OCI-LY1 (cell line): ENCODE results near the gene SLC16A2.

Experiments used
- EZH2 ChIP-seq: fragments of 200-600 bp; sonication (generic), shearing (Covaris generic); IDR thresholded peaks from 2 replicates; pipeline ENCODE4 v1.8.0; 2017; ENCODE audit warnings: borderline replicate concordance, mixed run types, mild to moderate bottlenecking, antibody characterized with exemption, low read length, moderate library complexity, mixed read lengths
- TF ChIP-seq, protein P1 (sequence below): fragments of 200-600 bp; sonication (generic), shearing (Covaris generic); IDR thresholded peaks from 2 replicates; pipeline ENCODE4 v1.5.1; 2017; ENCODE audit warnings: mild to moderate bottlenecking, antibody characterized with exemption, low read length, moderate library complexity, mixed read lengths

DNA sequence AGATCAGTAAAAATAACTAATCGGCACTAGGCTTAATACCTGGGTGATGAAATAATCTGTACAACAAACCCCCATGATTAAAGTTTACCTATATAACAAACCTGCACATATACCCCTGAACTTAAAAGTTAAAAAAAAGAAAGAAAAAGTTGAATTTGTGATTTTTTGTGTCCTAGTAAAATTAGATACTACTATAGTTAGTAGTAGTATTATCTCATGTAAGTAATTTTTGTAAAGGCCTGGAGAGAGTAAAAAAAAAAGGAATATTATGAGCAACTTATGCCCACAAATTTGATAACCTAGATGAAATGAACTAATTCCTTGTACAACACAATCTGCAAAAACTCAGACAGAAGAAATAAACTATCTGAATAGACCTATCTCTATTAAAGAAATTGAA, 25.7 kb upstream of the SLC16A2 start:
- no peak for TF ChIP-seq EZH2
- TF ChIP-seq, protein P1, sequence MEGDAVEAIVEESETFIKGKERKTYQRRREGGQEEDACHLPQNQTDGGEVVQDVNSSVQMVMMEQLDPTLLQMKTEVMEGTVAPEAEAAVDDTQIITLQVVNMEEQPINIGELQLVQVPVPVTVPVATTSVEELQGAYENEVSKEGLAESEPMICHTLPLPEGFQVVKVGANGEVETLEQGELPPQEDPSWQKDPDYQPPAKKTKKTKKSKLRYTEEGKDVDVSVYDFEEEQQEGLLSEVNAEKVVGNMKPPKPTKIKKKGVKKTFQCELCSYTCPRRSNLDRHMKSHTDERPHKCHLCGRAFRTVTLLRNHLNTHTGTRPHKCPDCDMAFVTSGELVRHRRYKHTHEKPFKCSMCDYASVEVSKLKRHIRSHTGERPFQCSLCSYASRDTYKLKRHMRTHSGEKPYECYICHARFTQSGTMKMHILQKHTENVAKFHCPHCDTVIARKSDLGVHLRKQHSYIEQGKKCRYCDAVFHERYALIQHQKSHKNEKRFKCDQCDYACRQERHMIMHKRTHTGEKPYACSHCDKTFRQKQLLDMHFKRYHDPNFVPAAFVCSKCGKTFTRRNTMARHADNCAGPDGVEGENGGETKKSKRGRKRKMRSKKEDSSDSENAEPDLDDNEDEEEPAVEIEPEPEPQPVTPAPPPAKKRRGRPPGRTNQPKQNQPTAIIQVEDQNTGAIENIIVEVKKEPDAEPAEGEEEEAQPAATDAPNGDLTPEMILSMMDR: no peak
